Pancreas (tissue), 10 donors: ENCODE measurements around the gene ARCN1. TPM values are rescaled to one million over a fixed set of nuclear protein-coding genes. Genes with fewer than 3 reads are reported as not detected.
"Not testable (repeated sequence)": the region's sequence is repeated elsewhere in the genome, so short reads cannot be mapped to it uniquely, and the experiment has no call there.

Source experiments
- ATAC-seq, 4 donors: fragments of 200-7000 bp; cut with Tn5 transposase; one replicate each; pipeline versions ENCODE4 v1.8.0 to v1.9.1; 2020; ENCODE audit warnings: mild to moderate bottlenecking in 4 of 4, moderate library complexity in 4 of 4
- DNase-seq, 6 donors: peaks; one replicate each; pipeline ENCODE4 v3.0.0-alpha.2; 2020
- FAIRE-seq: peaks from 2 replicates; lab custom pipeline; 2012; peaks lifted over from hg19 to GRCh38; lab: Jason Lieb, UNC
- H3K27ac ChIP-seq, 4 donors: fragments of 200-600 bp; sonication (generic); 1 replicate in 3 of 4; 2 replicates in 1 of 4; pipeline versions ENCODE4 v1.5.0 to v1.8.0; 2020
- H3K27me3 ChIP-seq, 4 donors: fragments of 200-600 bp; one replicate each; pipeline ENCODE4 v1.8.0; 2021
- H3K36me3 ChIP-seq, 3 donors: fragments of 200-600 bp; sonication (generic) in 1 of 3; one replicate each; pipeline versions ENCODE4 v1.5.0 to v1.8.0; 2020 to 2021
- H3K4me1 ChIP-seq, 3 donors: fragments of 200-600 bp; one replicate each; pipeline ENCODE4 v1.8.0; 2021
- H3K4me3 ChIP-seq, 4 donors: fragments of 200-600 bp; sonication (generic) in 2 of 4; one replicate each; pipeline versions ENCODE4 v1.5.0 to v1.8.0; 2020 to 2021
- H3K9me3 ChIP-seq, 4 donors: fragments of 200-600 bp; one replicate each; pipeline ENCODE4 v1.8.0; 2021
- WGBS, 2 donors: extraction: QIAGEN DNeasy Blood & Tissue Kit; methylation state at CpG; one replicate each; pipeline ENCODE4 v1.1.7; 2013; 5-methylcytosine and 5-hydroxymethylcytosine counted together
- intact Hi-C, 3 donors: fragments of 100-400 bp; cut with DNase I; formaldehyde crosslinking; loops; one replicate each; pipeline versions ENCODE4 v1.11.1 to v1.14.2; 2022
- polyA plus RNA-seq, 2 donors: library from polyadenylated mRNA; stranded (reverse); fragments of 200-250 nt; gene quantifications; one replicate each; pipeline ENCODE4 v1.2.3, GENCODE V29; 2013
- total RNA-seq, 6 donors: library from RNA; stranded (reverse); fragmentation: NEBNext Ultra II Directional in 4 of 6; extraction: Animal tissue kit (Norgen Biotek cat#: 25700) in 4 of 6; gene quantifications; one replicate each; pipeline versions ENCODE4 v1.2.1 to v1.2.4, GENCODE V29; 2021 to 2023
- TF ChIP-seq, protein P1 (sequence below), 4 donors: fragments of 200-600 bp; sonication (generic) in 3 of 4; IDR thresholded peaks; one replicate each; pipeline versions ENCODE4 v1.5.0 to v1.8.0; 2021; ENCODE audit warnings: antibody characterized with exemption in 4 of 4
- donor health status: healthy with polysubstance abuse.
- donor health status: DM: no; HTN: no; CAD: no; lungs with moderate emphysema.
- donor health status: DM: no; HTN: no; CAD: no.
- donor health status: control.
- donor health status: control.
- donor health status: Bipolar disorder and iron deficiency.
- donor health status: DM: yes; HTN: yes; CAD: no.
- donor health status: DM: no; HTN: no; CAD: no.
- donor health status: DM: no; HTN: no; CAD: no.
- donor health status: DM: yes; HTN: yes; CAD: no.

The ARCN1 gene
- total and polyA plus RNA-seq, 8 donors = 39.8 to 105 (median 86.3) TPM

DNA sequence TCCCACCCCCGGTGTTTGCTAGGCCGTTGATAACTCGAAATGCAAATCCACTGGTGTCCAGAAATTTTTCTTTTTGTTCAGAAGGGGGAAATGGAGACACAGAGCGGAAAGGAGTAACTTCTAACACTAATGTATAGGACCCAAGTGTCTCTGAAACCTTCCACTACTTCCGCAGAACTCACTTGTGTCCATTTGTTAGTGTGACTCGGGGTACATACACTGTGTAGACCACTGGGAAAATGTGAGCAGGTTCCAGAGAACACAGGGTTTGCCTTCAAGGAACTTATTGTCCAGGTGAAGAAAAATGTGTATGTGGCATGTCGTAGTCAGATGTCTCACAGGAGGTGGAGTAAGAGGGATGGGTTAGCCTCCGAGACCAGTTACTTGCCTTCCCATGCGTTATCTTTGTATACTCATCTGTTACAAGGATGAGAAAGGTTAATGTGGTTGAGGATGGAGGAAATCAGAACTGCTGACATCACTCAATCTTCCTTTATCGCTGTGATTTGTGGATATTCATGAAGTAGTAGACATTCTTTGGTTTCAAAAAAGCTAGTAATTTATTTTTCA is 857 bp downstream of the ARCN1 start:
- peak; percentile 30 to 58 (median 42) for ATAC-seq
- Histone ChIP-seq H3K4me3 (peak overlapping the region; percentile 89 to 95 (median 90)), H3K4me1 (peaks cover 10 to 36% (median 17%) of the 10 kb centered on the region in 3 donors), H3K27me3 (no peaks in the 10 kb centered on the region), H3K9me3 (no peaks in the 10 kb centered on the region), H3K27ac (peak overlapping the region; percentile 95 to 99 (median 98)), H3K36me3 (no peaks in the 10 kb centered on the region)
- intact Hi-C loops = no loop called here
- no peak for DNase-seq
- FAIRE-seq = no peak
- TF ChIP-seq, protein P1, sequence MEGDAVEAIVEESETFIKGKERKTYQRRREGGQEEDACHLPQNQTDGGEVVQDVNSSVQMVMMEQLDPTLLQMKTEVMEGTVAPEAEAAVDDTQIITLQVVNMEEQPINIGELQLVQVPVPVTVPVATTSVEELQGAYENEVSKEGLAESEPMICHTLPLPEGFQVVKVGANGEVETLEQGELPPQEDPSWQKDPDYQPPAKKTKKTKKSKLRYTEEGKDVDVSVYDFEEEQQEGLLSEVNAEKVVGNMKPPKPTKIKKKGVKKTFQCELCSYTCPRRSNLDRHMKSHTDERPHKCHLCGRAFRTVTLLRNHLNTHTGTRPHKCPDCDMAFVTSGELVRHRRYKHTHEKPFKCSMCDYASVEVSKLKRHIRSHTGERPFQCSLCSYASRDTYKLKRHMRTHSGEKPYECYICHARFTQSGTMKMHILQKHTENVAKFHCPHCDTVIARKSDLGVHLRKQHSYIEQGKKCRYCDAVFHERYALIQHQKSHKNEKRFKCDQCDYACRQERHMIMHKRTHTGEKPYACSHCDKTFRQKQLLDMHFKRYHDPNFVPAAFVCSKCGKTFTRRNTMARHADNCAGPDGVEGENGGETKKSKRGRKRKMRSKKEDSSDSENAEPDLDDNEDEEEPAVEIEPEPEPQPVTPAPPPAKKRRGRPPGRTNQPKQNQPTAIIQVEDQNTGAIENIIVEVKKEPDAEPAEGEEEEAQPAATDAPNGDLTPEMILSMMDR (IDR thresholded peaks at IDR 0.05) = no peak
- 1 to 2% methylated on average over 10 of the region's 10 CpGs for WGBS, 2 donors

DNA sequence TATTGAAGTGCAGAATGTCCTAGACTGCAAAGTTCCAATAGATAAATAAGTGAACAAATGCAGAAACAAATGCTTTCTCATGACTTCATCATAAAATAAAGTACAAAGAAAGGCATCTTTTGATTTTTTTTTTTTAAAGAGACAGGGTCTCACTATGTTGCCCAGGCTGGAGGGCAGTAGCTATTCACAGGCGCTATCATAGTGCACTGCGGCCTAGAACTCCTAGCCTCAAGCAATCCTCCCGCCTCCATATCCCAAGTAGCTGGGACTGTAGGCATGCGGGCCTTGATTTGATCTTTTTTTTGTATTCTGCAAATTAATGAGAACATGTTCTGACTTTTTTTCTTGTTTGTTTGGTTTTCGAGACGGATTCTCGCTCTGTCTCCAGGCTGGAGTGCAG is 2.4 kb downstream of the ARCN1 start:
- ATAC-seq (no peak), FAIRE-seq (no peak), DNase-seq (no peak)
- peak overlapping the region in 2 of 4 donors; percentile 90 for H3K4me3 ChIP-seq
- whole genome bisulfite sequencing, 2 donors = 47 to 52% methylated on average over 7 of the region's 7 CpGs
- H3K27ac ChIP-seq = no peak overlapping the region
- peaks cover 17 to 45% (median 17%) of the 10 kb centered on the region in 3 donors for H3K4me1 ChIP-seq
- H3K9me3 ChIP-seq = no peaks in the 10 kb centered on the region
- no peaks in the 10 kb centered on the region for H3K36me3 ChIP-seq
- no peaks in the 10 kb centered on the region for H3K27me3 ChIP-seq
- intact Hi-C loops = no loop called here
- TF ChIP-seq, protein P1 (IDR thresholded peaks at IDR 0.05) = no peak

DNA sequence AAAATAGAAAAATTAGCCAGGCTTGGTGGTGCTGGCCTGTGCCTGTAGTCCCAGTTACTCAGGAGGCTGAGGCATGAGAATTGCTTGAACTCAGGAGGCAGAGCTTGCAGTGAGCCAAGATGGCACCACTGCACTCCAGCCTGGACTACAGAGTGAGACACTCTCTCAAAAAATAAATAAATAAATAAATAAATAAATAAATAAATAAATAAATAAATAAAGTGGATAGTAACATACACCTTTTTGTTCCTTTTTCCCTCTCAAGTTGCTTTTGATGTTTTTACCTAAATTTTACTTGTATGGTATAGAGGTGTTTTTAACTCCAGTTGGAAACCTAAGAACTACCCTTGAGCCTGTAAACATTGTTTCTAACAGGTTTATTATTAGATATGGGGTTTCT is 5.8 kb downstream of the ARCN1 start:
- H3K27ac ChIP-seq, H3K4me3 ChIP-seq, intact Hi-C loops, FAIRE-seq, H3K9me3 ChIP-seq, DNase-seq, ATAC-seq, H3K27me3 ChIP-seq: not testable (repeated sequence)
- H3K4me1 ChIP-seq = peaks cover 19 to 42% (median 20%) of the 10 kb centered on the region in 3 donors
- peaks cover 0 to 13% (median 8%) of the 10 kb centered on the region in 3 donors for H3K36me3 ChIP-seq

DNA sequence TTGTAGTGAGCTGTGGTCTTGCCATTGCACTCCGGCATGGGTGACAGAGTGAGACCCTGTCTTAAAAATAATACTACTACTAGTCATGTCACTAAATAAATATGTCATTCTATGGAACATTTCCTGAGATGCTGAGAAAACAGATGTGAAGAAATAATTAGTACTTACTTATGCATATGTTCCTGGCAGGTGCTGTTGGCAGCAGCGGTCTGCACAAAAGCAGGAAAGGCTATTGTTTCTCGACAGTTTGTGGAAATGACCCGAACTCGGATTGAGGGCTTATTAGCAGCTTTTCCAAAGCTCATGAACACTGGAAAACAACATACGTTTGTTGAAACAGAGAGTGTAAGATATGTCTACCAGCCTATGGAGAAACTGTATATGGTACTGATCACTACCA is 8.8 kb downstream of the ARCN1 start:
- peaks cover 0 to 42% (median 38%) of the 10 kb centered on the region in 3 donors for H3K36me3 ChIP-seq
- ATAC-seq (no peak), DNase-seq (no peak), FAIRE-seq (no peak)
- WGBS, 2 donors = 53 to 65% methylated on average over 6 of the region's 6 CpGs
- no peaks in the 10 kb centered on the region for H3K27me3 ChIP-seq
- H3K4me3 ChIP-seq = no peak overlapping the region
- H3K9me3 ChIP-seq = no peaks in the 10 kb centered on the region
- H3K4me1 ChIP-seq = peaks cover 10 to 15% (median 11%) of the 10 kb centered on the region in 3 donors
- TF ChIP-seq, protein P1 (IDR thresholded peaks at IDR 0.05) = no peak
- no peak overlapping the region for H3K27ac ChIP-seq
- intact Hi-C loops = no loop called here

DNA sequence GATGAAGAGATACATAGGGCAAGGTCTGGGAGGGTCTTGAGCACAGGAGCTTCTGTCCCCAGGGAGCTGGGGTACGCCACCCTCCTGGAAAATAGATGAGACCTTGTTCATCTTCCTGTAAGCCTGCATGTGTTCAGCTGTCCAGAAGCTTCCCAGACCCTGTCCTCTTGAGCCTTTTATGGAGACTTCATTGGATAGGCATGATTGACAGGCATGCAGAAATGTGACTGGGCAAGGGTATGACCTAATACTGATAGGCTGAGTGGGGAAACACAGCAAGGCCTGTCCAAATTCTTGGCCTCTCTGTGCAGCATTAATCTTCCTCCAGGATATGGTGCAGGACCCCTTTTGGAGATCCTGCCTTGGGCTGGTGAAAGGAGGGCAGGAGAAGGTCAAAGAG is 15.7 kb downstream of the ARCN1 start:
- no peak overlapping the region for H3K27ac ChIP-seq
- FAIRE-seq = no peak
- TF ChIP-seq, protein P1 (IDR thresholded peaks at IDR 0.05) = no peak
- no peaks in the 10 kb centered on the region for H3K27me3 ChIP-seq
- no peaks in the 10 kb centered on the region for H3K9me3 ChIP-seq
- no peak for DNase-seq
- H3K36me3 ChIP-seq = peaks cover 5 to 97% (median 55%) of the 10 kb centered on the region in 3 donors
- ATAC-seq = peak in 1 of 4 donors; percentile 12
- H3K4me1 ChIP-seq = no peaks in the 10 kb centered on the region
- 96 to 98% methylated on average over 1 of the region's 1 CpG for WGBS, 2 donors
- H3K4me3 ChIP-seq = no peak overlapping the region
- intact Hi-C loops = no loop called here
